Aorta (tissue), 5 donors: Measurements from ENCODE around the gene RPA3. TPM values are rescaled to one million over a fixed set of nuclear protein-coding genes. Genes with fewer than 3 reads are reported as not detected.

Experiments
- ATAC-seq: fragments of 200-7000 bp; cut with Tn5 transposase; one replicate; pipeline ENCODE4 v1.9.1; 2022; ENCODE audit warnings: moderate library complexity; ENCODE audit not compliant: low FRiP score
- DNase-seq, 2 donors: peaks; one replicate each; pipeline ENCODE4 v3.0.0-alpha.2; 2020
- H3K27ac ChIP-seq, 2 donors: one replicate each; pipeline ENCODE4 v1.5.1; 2013; ENCODE audit warnings: low read length in 2 of 2, mild to moderate bottlenecking in 2 of 2, moderate library complexity in 2 of 2, control low read depth in 1 of 2, inconsistent platforms in 1 of 2, low read depth in 1 of 2
- H3K27me3 ChIP-seq, 2 donors: one replicate each; pipeline ENCODE4 v1.6.1; 2013; ENCODE audit warnings: control low read depth in 1 of 2, low read length in 1 of 2, mild to moderate bottlenecking in 1 of 2, moderate library complexity in 1 of 2; ENCODE audit not compliant: insufficient read depth in 2 of 2, control insufficient read depth in 1 of 2
- H3K36me3 ChIP-seq, 2 donors: one replicate each; pipeline ENCODE4 v1.6.1; 2013; ENCODE audit warnings: control low read depth in 1 of 2, low read length in 1 of 2, mild to moderate bottlenecking in 1 of 2; ENCODE audit not compliant: insufficient read depth in 2 of 2, control insufficient read depth in 1 of 2
- H3K4me1 ChIP-seq, 2 donors: one replicate each; pipeline ENCODE4 v1.6.1; 2013; ENCODE audit warnings: low read length in 2 of 2, control low read depth in 1 of 2, mild to moderate bottlenecking in 1 of 2, moderate library complexity in 1 of 2; ENCODE audit not compliant: insufficient read depth in 2 of 2, control insufficient read depth in 1 of 2
- H3K4me3 ChIP-seq, 2 donors: one replicate each; pipeline ENCODE4 v1.5.1; 2013; ENCODE audit warnings: low read length in 2 of 2, control low read depth in 1 of 2, mild to moderate bottlenecking in 1 of 2
- H3K9me3 ChIP-seq: one replicate; pipeline ENCODE4 v1.6.1; 2013; ENCODE audit warnings: mild to moderate bottlenecking, low read length; ENCODE audit not compliant: control insufficient read depth
- WGBS, 2 donors: extraction: QIAGEN DNeasy Blood & Tissue Kit; methylation state at CpG; one replicate each; pipeline ENCODE4 v1.1.7; 2013; 5-methylcytosine and 5-hydroxymethylcytosine counted together
- intact Hi-C, 2 donors: fragments of 100-400 bp; cut with DNase I; formaldehyde crosslinking; loops; one replicate each; pipeline versions ENCODE4 v1.14.2 to v1.15.0; 2022
- polyA plus RNA-seq, 2 donors: library from polyadenylated mRNA; stranded (reverse); fragments of 200-250 nt; gene quantifications; one replicate each; pipeline ENCODE4 v1.2.3, GENCODE V29; 2013
- total RNA-seq, 2 donors: library from RNA; stranded (reverse); fragmentation: NEBNext Ultra II Directional; extraction: Animal tissue kit (Norgen Biotek cat#: 25700); gene quantifications; one replicate each; pipeline ENCODE4 v1.2.1, GENCODE V29; 2021
- donor health status: healthy with polysubstance abuse.
- donor health status: Bipolar disorder and iron deficiency.
- donor health status: DM: no; HTN: no; CAD: no.
- donor health status: DM: no; HTN: no; CAD: no.
- donor health status: DM: yes; HTN: yes; CAD: no.

The RPA3 gene
- total and polyA plus RNA-seq, 4 donors: 15.4 to 31.7 (median 18.0) TPM

DNA sequence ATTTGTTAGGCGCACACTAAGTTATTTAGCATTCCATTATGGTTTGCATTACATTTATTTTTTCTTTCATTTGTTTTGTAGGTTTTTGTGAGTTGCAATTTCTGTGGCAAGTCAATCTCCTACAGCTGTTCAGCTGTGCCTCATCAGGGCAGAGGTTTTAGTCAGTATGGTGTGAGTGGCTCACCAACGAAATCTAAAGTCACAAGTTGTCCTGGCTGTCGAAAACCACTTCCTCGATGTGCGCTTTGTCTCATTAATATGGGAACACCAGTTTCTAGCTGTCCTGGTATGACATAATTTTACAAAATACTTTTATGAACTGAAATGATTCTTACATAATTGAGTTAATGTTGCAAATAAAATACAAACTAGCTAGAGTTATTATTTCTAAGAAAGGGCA lies 122.2 kb downstream of the RPA3 start:
- Histone ChIP-seq H3K27me3 (no peaks in the 10 kb centered on the region), H3K4me1 (no peaks in the 10 kb centered on the region), H3K27ac (no peak overlapping the region), H3K4me3 (no peak overlapping the region), H3K36me3 (peaks cover 0 to 4% of the 10 kb centered on the region in 2 donors), H3K9me3 (no peaks in the 10 kb centered on the region)
- DNase-seq (no peak), ATAC-seq (no peak)
- intact Hi-C loops: loop anchor here (10.0 kb wide), 1 partner anchor 619 kb away; no protein-coding TSS in a partner anchor
- 93 to 94% methylated on average over 5 of the region's 5 CpGs for WGBS, 2 donors

DNA sequence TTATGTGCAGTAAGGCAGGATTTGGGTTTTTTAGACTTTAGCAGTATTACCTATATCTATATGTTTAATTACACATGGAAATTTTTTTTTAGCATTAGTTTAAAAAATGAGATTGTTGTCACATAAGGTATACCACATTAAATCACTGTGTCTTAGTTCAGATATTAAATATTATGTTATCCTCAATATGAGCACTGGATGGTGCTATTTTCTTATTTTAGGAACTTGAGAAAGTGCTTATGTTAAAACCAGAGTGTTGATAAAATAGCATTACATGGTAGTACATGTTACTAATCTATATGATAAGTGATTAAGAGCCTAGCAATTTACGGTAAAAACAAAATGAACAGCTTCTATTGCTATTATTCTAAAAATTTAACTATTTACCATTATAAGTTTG lies 123.0 kb downstream of the RPA3 start:
- no peak overlapping the region for H3K4me3 ChIP-seq
- intact Hi-C loops: loop anchor here (10.0 kb wide), 1 partner anchor 619 kb away; no protein-coding TSS in a partner anchor
- no peaks in the 10 kb centered on the region for H3K4me1 ChIP-seq
- H3K27ac ChIP-seq: no peak overlapping the region
- ATAC-seq (no peak), DNase-seq (no peak)
- H3K27me3 ChIP-seq: no peaks in the 10 kb centered on the region
- peaks cover 0 to 4% of the 10 kb centered on the region in 2 donors for H3K36me3 ChIP-seq
- 65 to 67% methylated on average over 1 of the region's 1 CpG for WGBS, 2 donors
- H3K9me3 ChIP-seq: no peaks in the 10 kb centered on the region

Other genes starting within 250 kb of the RPA3 start
- gene COL28A1, start 182.7 kb downstream of the RPA3 start, total RNA-seq: 1 to 10 TPM; 1.6 to 3.2 TPM
- gene COL28A1, start 182.7 kb downstream of the RPA3 start, polyA plus RNA-seq: under 1 TPM; 0.26 to 0.63 TPM
- gene MIOS, start 151.7 kb downstream of the RPA3 start, total RNA-seq: 10 to 100 TPM; 22.8 to 23.2 TPM
- gene MIOS, start 151.7 kb downstream of the RPA3 start, polyA plus RNA-seq: 10 to 100 TPM in 1 of 2 donors, 1 to 10 TPM in 1; 6.3 to 16.2 TPM
- gene UMAD1, start 77.9 kb downstream of the RPA3 start, total RNA-seq: 10 to 100 TPM; 14.5 to 18.9 TPM
- 10 to 100 TPM; 11.8 to 16.5 TPM for gene UMAD1, start 77.9 kb downstream of the RPA3 start, polyA plus RNA-seq